Smooth muscle cell (in vitro differentiated cells): ENCODE data around the gene APBB1IP. TPM values are rescaled to one million over a fixed set of nuclear protein-coding genes. Genes with fewer than 3 reads are reported as not detected.

Source experiments
- DNase-seq: peaks from one replicate; lab custom pipeline; 2025; ENCODE audit not compliant: unreplicated experiment; lab: John Stamatoyannopoulos, UW
- H2AFZ ChIP-seq: fragments of 200-600 bp; sonication (generic); 2 replicates; pipeline ENCODE4 v1.6.0; 2016; ENCODE audit warnings: antibody characterized with exemption, low read depth, mild to moderate bottlenecking
- H3F3A ChIP-seq: fragments of 200-600 bp; sonication (generic); 2 replicates; pipeline ENCODE4 v1.6.0; 2017; ENCODE audit warnings: antibody characterized with exemption, low read depth
- H3K27ac ChIP-seq: fragments of 200-600 bp; sonication (generic); 2 replicates; pipeline ENCODE4 v1.5.1; 2016; ENCODE audit warnings: low read depth, mild to moderate bottlenecking
- H3K27me3 ChIP-seq: fragments of 200-600 bp; sonication (generic); 2 replicates; pipeline ENCODE4 v1.6.1; 2016; ENCODE audit warnings: low read depth, mild to moderate bottlenecking
- H3K36me3 ChIP-seq: fragments of 200-600 bp; sonication (generic); 2 replicates; pipeline ENCODE4 v1.5.1; 2016; ENCODE audit warnings: low read depth
- H3K4me1 ChIP-seq: fragments of 200-600 bp; sonication (generic); 2 replicates; pipeline ENCODE4 v1.5.1; 2016; ENCODE audit warnings: low read depth
- H3K4me2 ChIP-seq: fragments of 200-600 bp; sonication (generic); 2 replicates; pipeline ENCODE4 v1.6.0; 2016; ENCODE audit warnings: mild to moderate bottlenecking
- H3K4me3 ChIP-seq: fragments of 200-600 bp; sonication (generic); 2 replicates; pipeline ENCODE4 v1.5.1; 2016; ENCODE audit warnings: mild to moderate bottlenecking
- H3K79me2 ChIP-seq: fragments of 200-600 bp; sonication (generic); 2 replicates; pipeline ENCODE4 v1.6.0; 2016; ENCODE audit warnings: low read depth, mild to moderate bottlenecking
- H3K9ac ChIP-seq: fragments of 200-600 bp; sonication (generic); 2 replicates; pipeline ENCODE4 v1.6.0; 2016; ENCODE audit warnings: low read depth
- H3K9me3 ChIP-seq: fragments of 200-600 bp; sonication (generic); replicated peaks from 2 replicates; pipeline ENCODE4 v1.5.1; 2016; ENCODE audit warnings: low read depth
- H4K20me1 ChIP-seq: fragments of 200-600 bp; sonication (generic); 2 replicates; pipeline ENCODE4 v1.6.0; 2016; ENCODE audit warnings: low read depth
- WGBS: methylation state at CpG from one replicate; pipeline ENCODE4 v1.1.7; 2016; ENCODE audit warnings: low lambda C conversion rate; 5-methylcytosine and 5-hydroxymethylcytosine counted together
- polyA plus RNA-seq: library from polyadenylated mRNA; unstranded; fragments of >200 nt; fragmentation: Nextera tagmentation; extraction: Ambion mirVana; gene quantifications from 2 replicates; pipeline ENCODE4 v1.2.1, GENCODE V29; 2016
- total RNA-seq: library from RNA; depleted of rRNA; stranded (reverse); fragments of >200 nt; gene quantifications from 2 replicates; pipeline ENCODE4 v1.2.3, GENCODE V29; 2014
- TF ChIP-seq, protein P1 (sequence below): fragments of 200-600 bp; sonication (generic); IDR thresholded peaks from 2 replicates; pipeline ENCODE4 v1.5.1; 2017; ENCODE audit warnings: borderline replicate concordance, mild to moderate bottlenecking, antibody characterized with exemption; ENCODE audit not compliant: insufficient read depth, poor library complexity, severe bottlenecking

APBB1IP gene
- total and polyA plus RNA-seq, 2 experiments from 2014 or later: 0.36 to 0.39 TPM

DNA sequence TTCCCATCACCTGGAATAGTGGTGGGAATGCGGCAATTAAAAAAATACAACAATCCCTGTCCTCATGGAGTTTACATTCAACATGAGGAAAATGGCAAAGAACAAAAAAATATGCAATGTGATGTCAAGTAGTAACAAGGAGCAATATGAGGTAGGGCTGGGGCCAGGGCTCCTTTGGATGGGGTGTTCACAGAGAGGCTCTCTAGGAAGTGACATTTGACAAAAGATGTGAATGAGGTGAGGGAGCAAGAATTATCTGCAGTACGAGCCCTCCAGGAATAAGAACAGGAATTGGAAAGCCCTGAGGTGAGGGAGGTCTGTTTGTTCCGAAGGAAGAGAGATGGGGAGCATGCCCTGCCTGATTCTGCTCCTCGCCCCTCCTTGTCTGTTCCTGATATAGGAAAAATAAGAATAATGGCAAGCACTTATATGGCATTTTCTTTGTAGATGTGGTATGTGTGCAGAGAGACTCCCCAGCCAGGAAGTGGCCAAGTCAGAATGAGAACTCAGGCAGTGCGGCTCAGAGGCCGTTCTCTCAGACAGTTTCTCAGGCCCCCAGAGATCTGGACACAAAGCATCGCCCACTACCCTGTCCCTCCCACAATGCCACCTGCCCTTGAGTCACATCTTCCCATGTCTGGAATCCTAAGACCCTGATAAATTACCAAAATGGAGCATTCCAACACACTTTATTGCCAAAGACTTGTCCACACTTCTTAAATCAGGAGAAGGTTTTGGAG is 105.6 kb downstream of the APBB1IP start:
- 94% methylated on average over 7 of the region's 7 CpGs for WGBS

DNA sequence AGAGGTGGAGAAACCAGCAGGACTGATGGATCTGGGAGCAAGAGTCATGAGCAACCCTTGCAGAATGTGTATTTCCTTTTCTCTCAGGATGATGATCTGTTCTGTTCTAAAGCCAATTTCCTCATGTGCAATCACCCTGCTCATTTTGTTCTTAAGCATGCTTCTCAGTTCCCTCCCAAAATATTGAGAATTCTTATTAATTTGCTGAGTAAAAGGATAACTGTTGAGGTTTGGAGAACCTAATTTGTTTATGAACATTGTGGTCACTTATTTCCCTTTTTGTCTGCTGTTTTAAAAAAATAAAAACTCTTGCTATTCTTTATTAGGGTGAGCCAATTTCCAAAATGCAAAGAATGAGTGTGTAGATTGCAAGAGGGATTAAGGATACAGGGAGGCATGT is 106.8 kb downstream of the APBB1IP start:
- H3K4me2 ChIP-seq: no peak overlapping the region
- H3K4me1 ChIP-seq: peaks cover 4% of the 10 kb centered on the region
- no peak overlapping the region for H3K27ac ChIP-seq
- no peaks in the 10 kb centered on the region for H3K9me3 ChIP-seq
- no peaks in the 10 kb centered on the region for H3K27me3 ChIP-seq
- H3K79me2 ChIP-seq: no peaks in the 10 kb centered on the region
- H2AFZ ChIP-seq: no peak overlapping the region
- no peaks in the 10 kb centered on the region for H3K36me3 ChIP-seq
- H4K20me1 ChIP-seq: no peaks in the 10 kb centered on the region
- TF ChIP-seq, protein P1, sequence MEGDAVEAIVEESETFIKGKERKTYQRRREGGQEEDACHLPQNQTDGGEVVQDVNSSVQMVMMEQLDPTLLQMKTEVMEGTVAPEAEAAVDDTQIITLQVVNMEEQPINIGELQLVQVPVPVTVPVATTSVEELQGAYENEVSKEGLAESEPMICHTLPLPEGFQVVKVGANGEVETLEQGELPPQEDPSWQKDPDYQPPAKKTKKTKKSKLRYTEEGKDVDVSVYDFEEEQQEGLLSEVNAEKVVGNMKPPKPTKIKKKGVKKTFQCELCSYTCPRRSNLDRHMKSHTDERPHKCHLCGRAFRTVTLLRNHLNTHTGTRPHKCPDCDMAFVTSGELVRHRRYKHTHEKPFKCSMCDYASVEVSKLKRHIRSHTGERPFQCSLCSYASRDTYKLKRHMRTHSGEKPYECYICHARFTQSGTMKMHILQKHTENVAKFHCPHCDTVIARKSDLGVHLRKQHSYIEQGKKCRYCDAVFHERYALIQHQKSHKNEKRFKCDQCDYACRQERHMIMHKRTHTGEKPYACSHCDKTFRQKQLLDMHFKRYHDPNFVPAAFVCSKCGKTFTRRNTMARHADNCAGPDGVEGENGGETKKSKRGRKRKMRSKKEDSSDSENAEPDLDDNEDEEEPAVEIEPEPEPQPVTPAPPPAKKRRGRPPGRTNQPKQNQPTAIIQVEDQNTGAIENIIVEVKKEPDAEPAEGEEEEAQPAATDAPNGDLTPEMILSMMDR: no peak
- H3K9ac ChIP-seq: no peak overlapping the region
- DNase-seq: no peak
- H3K4me3 ChIP-seq: no peak overlapping the region
- no peaks in the 10 kb centered on the region for H3F3A ChIP-seq

More for the DNA sequence above, 105.6 kb downstream of the APBB1IP start:
- H3K79me2 ChIP-seq: no peaks in the 10 kb centered on the region
- H3K9me3 ChIP-seq: no peaks in the 10 kb centered on the region
- TF ChIP-seq, protein P1: no peak
- H3K36me3 ChIP-seq: no peaks in the 10 kb centered on the region
- H3K4me3 ChIP-seq: no peak overlapping the region
- no peaks in the 10 kb centered on the region for H3K27me3 ChIP-seq
- H4K20me1 ChIP-seq: no peaks in the 10 kb centered on the region
- peaks cover 4% of the 10 kb centered on the region for H3K4me1 ChIP-seq
- H3K27ac ChIP-seq: no peak overlapping the region
- DNase-seq: no peak
- no peaks in the 10 kb centered on the region for H3F3A ChIP-seq
- H2AFZ ChIP-seq: no peak overlapping the region
- H3K9ac ChIP-seq: no peak overlapping the region
- no peak overlapping the region for H3K4me2 ChIP-seq

DNA sequence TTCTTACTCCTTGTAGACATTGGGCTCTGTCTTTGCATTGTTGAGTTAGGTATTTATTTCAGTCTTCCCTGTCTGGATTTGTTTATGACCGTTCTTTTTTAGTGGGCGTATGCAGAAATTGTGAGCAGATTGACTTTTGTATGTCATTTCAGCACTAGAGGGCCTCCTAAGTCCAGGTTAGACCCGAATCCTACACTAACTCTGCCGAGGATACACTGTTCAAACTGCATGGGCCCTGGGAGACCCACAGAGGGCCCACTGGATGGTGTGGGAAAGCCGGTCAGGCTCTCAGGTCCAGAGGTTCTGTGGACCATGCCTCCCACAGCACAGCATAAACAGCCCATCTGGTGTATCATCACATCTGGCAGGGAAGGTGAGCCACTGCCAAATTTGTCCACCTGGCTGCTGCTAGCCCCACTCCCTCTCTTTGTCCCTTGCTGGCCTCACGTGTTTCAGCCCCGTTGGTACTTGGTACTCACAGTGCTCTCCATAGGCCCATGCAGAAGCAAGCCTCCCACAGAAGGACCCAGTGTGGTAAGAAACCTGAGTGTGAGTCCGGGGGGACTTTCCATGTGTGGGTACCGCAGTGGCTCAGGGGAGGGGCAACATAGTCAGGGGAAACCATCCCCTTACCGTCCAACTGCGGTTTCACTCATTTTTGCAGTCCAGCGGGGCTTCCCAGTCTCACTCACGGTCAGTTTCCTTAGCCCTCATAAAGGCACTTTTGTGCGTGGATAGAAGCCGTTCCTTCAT is 112.8 kb downstream of the APBB1IP start:
- Histone ChIP-seq H4K20me1 (no peaks in the 10 kb centered on the region), H3K27me3 (no peaks in the 10 kb centered on the region), H3K4me1 (no peaks in the 10 kb centered on the region), H3F3A (no peaks in the 10 kb centered on the region), H3K9me3 (no peaks in the 10 kb centered on the region), H2AFZ (no peak overlapping the region), H3K27ac (no peak overlapping the region), H3K9ac (no peak overlapping the region), H3K4me2 (no peak overlapping the region), H3K79me2 (no peaks in the 10 kb centered on the region), H3K36me3 (no peaks in the 10 kb centered on the region), H3K4me3 (no peak overlapping the region)
- WGBS: 84% methylated on average over 15 of the region's 15 CpGs
- DNase-seq: no peak
- TF ChIP-seq, protein P1: no peak

DNA sequence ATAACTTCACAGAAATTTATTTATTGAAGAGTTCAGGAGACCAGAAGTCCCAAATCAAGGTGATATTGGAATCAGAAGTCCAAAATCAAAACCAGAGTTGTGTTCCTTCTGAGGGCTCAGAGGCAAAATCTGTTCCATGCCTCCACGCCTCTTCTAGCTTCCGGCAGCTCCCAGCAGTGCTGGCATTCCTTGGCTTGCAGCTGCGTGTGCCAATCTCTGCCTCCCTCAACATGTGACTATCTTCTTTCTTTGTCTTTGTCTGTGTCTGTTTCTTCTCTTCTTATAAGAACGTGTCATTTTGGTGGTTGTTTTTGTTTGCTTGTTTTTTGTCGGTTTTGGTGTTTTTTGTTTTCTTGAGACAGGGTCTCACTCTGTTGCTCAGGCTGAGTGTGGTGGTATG is 116.1 kb downstream of the APBB1IP start:
- Histone ChIP-seq H3K9ac (no peak overlapping the region), H2AFZ (no peak overlapping the region), H3K27ac (no peak overlapping the region), H3K27me3 (no peaks in the 10 kb centered on the region), H4K20me1 (no peaks in the 10 kb centered on the region), H3K4me3 (no peak overlapping the region), H3F3A (no peaks in the 10 kb centered on the region), H3K79me2 (no peaks in the 10 kb centered on the region), H3K36me3 (no peaks in the 10 kb centered on the region), H3K4me1 (no peaks in the 10 kb centered on the region), H3K9me3 (no peaks in the 10 kb centered on the region), H3K4me2 (no peak overlapping the region)
- TF ChIP-seq, protein P1: no peak
- no peak for DNase-seq
- 93% methylated on average over 5 of the region's 5 CpGs for WGBS
